ENCODE data around the gene FAM163A. TPM values are rescaled to one million over a fixed set of nuclear protein-coding genes. Genes with fewer than 3 reads are reported as not detected.
"Not testable (repeated sequence)": the region's sequence is repeated elsewhere in the genome, so short reads cannot be mapped to it uniquely, and the experiment has no call there.

The FAM163A gene
- polyA plus RNA-seq, 3 donors, result 0.90 to 2.1 (median 1.0) TPM

DNA sequence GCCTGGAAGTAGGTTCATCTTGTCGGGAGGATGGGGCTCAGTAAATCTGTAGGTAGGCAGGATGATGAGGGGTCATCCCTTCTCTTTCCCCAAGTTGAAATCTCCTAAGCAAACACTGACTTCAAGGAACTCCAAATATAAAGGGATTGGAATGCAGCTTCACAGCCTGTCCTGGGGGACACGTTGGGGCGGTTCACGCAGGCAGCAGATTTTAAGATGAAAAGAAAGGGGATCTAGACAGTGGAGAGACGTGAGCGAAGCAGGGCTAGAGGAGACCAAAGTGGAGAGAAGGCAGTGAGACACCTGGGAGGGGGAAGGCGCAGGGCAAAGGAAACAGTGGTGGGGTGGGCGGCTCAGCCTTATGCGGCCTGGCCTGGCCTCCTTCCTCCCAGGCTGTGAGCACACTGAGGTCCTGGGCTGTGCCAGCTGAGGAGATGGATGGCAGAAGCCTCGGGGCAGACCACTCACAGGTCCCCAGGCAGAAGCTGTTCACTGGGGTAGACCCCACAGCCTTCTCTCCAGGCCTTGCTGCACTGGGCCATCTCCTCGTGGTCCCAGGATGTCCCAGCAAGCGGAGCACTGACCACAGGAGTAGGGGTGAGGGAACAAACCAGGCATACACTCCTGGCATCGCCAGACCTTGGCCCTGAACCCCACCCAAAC lies 82.8 kb downstream of the FAM163A start:
- DNase-seq (ENCODE audit: extremely low read depth in 1 of 11, low read depth in 9 of 11, low spot score in 4 of 11), result no peak

DNA sequence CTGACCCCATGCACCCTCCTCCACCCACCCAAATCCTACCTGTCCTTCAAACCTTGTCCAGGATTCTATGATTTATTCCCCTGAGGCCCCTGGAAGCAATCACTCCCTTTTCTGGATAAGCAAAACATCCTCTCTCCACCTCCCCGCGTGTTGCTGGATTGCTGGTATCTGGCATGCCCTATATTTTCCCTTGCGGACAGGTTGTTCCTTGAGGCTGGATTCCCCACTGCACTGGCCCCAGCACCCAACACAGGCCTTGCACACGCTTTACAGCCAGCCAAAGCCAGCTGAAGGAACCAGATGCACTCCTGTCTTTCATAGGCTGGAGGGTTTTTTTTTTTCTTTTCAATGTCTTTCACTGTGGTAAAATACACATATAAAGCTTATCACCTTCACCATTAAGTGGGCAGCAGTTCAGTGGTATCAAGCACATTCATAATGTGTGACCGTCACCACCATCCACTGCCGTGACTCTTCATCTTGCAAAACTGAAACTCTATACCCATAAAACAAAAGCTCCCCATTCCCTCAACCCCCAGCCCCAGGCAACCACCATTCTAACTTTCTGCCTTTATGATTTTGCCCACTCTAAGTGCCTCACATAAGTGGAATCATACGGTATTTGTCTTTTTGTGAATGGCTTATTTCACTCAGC lies 83.7 kb downstream of the FAM163A start:
- DNase-seq (ENCODE audit: extremely low read depth in 1 of 11, low read depth in 9 of 11, low spot score in 4 of 11), result no peak

DNA sequence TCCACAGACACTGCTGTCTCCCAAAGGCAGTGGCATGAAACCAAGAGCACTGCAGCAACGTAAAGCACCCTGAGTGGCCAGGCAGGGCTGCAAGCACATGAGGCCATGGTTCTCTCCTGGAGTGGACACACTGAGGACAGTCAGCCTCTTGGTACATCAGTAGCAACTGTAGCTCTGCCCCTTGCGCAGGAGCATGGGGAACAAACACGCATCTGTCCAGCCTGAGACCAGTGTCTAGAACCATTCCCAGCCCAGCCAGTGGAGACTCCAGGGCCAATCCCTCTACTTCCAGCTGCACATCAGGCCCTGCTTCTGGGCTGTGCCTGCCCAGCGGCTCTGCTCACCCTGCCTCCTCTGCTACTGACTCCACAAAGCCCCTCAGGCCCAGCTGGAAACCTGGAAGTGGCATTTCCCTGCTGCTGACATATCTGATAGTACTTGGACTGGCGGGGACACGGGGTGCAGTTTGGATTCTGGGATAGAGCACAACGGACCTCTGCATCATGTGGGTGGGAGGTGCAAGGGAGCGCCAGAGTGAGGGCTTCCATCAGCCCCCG lies 85.5 kb downstream of the FAM163A start:
- DNase-seq (ENCODE audit: extremely low read depth in 1 of 11, low read depth in 9 of 11, low spot score in 4 of 11), result no peak

DNA sequence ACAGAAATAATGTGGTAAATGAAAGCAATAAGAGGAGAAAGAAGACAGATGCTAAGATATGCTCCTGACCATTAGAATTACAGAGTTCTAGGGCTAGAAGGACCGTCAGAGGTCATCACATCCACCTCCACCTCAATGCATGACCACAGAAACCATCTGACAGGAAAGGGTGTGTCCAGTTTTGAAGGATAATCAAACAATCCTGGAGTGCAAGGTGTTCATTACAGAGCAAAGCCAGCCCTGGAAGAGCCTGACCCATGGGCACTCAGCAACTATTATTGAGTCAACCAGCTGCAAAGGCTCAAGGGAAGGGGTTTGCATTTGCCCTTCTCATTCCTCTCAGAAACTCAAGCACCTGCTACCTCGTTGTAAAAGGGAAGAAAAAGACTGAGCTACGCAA lies 88.1 kb downstream of the FAM163A start:
- DNase-seq (ENCODE audit: extremely low read depth in 1 of 11, low read depth in 9 of 11, low spot score in 4 of 11), result no peak

DNA sequence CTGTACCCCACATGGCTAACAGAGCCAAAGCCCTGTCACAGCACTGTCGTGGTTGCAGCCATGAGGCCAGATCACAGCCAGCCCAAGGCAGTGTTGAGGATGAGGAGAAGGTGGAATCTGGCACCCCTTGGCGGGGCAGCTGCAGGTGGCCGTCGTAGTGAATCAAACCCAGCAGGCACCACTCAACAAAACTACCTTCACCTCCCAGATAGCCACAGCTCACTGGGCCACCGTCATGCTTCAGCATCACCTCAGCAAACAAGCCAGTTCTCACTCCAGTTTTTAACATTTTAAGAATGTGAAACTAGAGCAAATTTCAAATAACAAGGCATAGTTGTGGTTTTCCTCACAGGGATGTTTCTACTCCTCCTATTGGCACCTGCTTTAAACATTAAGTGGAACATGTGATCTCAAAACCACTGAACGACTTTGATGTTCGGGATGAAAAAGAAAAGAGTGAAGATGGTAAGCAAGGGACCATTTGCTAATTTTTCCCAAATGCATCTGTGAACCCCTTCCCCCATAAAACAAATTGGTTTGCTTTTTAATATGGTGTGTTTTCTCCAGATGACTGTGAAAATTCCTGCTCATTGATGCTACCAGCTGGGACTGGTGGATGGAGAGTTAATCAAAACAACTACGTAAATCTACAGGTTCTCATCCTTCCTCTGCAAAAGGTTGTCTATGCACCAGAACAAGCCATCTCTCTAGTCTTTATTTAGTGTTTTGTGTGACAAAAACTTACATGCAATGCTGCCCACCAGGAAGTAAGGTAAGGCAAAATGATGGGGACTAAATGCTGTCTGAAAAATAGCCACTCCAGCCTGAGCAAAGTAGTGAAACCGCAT lies 89.0 kb downstream of the FAM163A start:
- DNase-seq (ENCODE audit: extremely low read depth in 1 of 11, low read depth in 9 of 11, low spot score in 4 of 11), result no peak

DNA sequence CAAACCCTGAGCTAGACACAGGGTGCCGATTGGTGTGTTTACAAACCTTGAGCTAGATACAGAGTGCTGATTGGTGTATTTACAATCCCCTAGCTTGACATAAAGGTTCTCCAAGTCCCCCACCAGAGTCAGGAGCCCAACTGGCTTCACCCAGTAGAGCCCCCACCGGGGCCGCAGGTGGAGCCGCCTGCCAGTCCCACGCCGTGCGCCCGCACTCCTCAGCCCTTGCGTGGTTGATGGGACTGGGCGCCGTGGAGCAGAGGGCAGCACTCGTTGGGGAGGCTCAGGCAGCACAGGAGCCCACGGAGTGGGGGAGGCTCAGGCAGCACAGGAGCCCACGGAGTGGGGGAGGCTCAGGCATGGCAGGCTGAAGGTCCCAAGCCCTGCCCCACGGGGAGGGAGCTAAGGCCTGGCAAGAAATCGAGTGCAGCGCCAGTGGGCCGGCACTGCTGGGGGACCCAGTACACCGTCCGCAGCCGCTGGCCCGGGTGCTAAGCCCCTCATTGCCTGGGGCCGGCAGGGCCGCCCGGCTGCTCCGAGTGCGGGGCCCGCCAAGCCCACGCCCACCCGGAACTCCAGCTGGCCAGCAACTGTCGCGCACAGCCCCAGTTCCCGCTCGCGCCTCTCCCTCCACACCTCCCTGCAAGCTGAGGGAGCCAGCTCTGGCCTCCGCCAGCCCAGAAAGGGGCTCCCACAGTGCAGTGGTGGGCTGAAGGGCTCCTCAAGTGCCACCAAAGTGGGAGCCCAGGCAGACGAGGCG lies 93.8 kb downstream of the FAM163A start:
- DNase-seq (ENCODE audit: extremely low read depth in 1 of 11, low read depth in 9 of 11, low spot score in 4 of 11), result not testable (repeated sequence)

DNA sequence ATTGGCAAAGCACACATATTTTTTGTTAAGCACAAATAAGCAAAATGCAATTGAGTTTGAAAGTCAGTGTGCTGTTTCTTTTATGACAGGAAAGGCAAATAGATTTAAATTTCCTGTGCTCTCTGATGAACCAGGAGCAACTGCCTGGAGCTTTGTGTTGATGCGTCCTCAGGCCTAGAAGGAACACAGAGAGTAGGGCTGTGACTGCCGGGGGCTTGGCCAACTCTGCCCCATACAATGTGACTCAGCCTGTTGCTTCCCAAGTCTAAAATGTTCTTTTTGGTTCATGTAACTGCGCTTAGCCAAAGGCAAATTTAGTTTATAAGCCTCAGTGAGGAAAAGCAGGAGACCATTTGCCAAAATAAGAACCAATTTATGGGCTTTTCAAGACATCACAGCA lies 97.0 kb downstream of the FAM163A start:
- no peak for DNase-seq (ENCODE audit: extremely low read depth in 1 of 11, low read depth in 9 of 11, low spot score in 4 of 11)

DNA sequence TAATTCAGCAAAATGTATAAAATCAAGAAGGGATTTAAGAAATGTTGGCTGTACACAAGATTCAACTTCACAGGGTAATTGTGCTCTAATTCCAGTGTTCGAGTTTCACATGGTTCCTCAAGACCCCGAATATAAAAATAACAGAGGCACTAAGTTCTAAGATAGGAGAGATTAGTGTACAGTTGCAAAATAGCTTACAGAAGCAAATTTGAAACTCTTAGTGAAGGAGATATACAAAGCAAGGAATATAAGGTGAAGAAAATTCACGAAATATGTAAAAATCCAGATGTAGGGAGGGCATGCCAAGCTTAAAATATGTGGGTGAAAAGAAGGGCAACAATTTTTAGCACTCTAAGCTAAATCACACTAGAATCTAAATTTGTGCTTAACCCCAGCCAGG lies 105.1 kb downstream of the FAM163A start:
- DNase-seq (ENCODE audit: extremely low read depth in 1 of 11, low read depth in 9 of 11, low spot score in 4 of 11), result no peak

DNA sequence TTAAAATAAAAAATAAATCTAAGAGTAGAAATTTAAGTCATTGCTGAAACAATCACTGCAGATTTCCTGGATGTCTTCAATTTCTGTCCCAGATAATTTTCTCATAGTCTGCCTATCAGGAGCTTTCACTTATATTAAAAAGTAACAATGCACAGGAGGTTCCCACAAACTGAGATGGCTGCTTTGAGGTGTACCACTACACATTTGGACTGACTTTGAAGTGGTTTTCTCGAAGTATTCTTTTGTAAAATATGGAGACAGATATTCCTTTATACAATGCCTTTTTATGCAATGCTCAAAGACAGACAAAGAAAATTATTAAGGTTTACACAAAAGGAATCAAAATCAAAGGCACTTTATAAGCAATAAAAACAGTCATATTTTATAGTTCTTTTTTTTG lies 110.0 kb downstream of the FAM163A start:
- DNase-seq (ENCODE audit: extremely low read depth in 1 of 11, low read depth in 9 of 11, low spot score in 4 of 11), result no peak

DNA sequence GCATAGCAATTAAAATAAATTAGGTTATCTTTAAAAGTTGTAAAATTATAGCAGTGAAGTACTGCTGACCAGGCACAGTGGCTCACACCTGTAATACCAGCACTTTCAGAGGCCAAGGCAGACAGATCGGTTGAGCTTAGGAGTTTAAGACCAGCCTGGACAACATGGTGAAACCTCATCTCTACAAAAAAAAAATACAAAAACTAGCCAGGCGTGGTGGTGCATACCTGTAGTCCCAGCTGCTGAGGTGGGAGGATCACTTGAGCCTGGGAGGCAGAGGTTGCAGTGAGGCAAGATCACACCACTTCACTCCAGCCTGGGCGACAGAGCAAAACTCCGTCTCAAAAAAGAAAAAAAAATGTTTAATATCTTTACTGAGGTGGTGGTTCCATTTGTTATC lies 112.7 kb downstream of the FAM163A start:
- DNase-seq (ENCODE audit: extremely low read depth in 1 of 11, low read depth in 9 of 11, low spot score in 4 of 11), result not testable (repeated sequence)

DNA sequence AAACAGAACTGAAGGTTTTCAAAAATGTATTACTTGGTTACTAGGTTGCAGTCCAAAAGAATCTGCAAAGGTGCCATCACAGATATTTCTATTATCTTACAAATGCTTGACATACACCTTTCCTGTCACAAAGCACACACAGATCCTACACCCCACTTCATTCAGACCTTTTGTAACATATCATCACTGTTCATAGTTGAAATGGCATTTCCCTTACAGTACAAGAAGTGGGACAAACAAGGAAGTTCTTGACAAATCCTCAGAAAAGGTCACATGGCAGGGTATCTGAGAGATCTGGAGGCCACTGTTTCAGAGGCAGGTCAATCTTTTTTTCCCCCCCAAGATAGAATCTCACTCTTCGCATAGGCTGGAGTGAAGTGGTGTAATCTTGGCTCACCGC lies 113.2 kb downstream of the FAM163A start:
- DNase-seq (ENCODE audit: extremely low read depth in 1 of 11, low read depth in 9 of 11, low spot score in 4 of 11), result no peak

DNA sequence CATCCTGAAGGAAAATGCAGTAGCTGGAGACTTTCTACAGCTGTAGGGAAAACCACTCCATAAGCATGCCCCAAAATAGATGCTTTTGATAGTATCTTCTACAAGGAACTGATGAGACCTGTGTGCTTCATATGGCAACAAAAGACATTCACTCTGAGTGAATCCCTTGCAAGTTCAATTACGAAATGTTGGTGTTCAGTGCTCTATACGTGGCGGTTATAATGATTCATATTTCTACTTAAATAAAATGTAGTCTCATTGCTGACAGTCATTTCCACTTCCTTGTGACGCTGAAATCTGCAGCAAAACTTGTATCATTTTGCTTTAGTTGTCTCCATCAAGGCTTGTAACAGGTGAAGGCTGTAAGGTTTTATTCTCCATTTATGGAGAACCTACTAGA lies 113.9 kb downstream of the FAM163A start:
- no peak for DNase-seq (ENCODE audit: extremely low read depth in 1 of 11, low read depth in 9 of 11, low spot score in 4 of 11)

DNA sequence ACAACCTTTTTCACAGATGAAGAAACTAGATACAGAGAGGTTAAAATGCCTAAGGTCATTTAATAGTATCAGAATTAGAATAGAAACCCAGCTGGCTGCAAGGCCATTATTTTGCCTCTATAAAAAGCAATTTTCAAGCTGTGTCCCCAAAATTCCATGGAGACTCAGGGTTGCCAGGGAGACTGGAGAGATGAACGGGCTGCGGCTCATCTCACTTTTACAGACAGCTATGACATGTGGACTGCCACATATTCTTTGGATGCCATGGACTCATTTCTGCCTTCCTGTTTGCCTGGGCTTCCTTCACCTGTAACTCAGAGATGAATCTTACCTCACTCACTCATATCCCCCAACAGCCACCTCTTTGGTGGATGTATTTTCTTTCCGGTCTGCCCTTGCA lies 117.6 kb downstream of the FAM163A start:
- DNase-seq (ENCODE audit: extremely low read depth in 1 of 11, low read depth in 9 of 11, low spot score in 4 of 11), result no peak

DNA sequence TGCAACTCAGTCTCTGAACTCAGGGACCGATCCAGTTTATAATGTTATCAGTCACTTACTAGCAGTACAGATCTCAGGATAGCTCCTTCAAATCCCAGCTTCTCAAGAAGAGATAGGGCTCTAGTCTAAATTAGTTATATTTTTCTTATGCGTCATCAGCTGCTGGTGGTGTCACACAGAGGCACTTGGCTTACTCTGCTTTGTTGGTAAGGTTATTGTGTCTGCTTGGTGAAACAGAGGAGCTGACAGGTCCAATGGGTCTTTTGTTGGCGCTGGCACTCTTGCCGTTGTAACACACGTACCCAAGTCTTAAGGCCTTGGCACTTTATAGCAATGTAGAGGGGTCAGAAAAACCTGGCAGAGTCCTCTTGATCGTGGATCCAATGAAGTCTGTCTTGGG lies 122.3 kb downstream of the FAM163A start:
- no peak for DNase-seq (ENCODE audit: extremely low read depth in 1 of 11, low read depth in 9 of 11, low spot score in 4 of 11)

Other genes with a start within 250 kb of the FAM163A start
- 100 to 1,000 TPM; 329 to 462 (median 378) TPM for gene NPHS2, start 167.3 kb upstream of the FAM163A start, polyA plus RNA-seq (ENCODE audit: insufficient read length in 3 of 3)
- 1 to 10 TPM; 3.2 to 5.7 (median 5.2) TPM for gene TDRD5, start 151.5 kb upstream of the FAM163A start, polyA plus RNA-seq (ENCODE audit: insufficient read length in 3 of 3)
- 10 to 100 TPM; 30.5 to 41.3 (median 37.7) TPM for gene TOR1AIP2, start 134.5 kb downstream of the FAM163A start, polyA plus RNA-seq (ENCODE audit: insufficient read length in 3 of 3)
- gene TOR1AIP1, start 139.0 kb downstream of the FAM163A start, polyA plus RNA-seq (ENCODE audit: insufficient read length in 3 of 3), result 10 to 100 TPM; 49.4 to 55.4 (median 50.5) TPM
- gene CEP350, start 211.5 kb downstream of the FAM163A start, polyA plus RNA-seq (ENCODE audit: insufficient read length in 3 of 3), result 10 to 100 TPM; 26.1 to 33.6 (median 28.2) TPM

Measured in renal cortex interstitium (tissue), 11 donors.